ENCODE measurements around the gene VAPA.

The VAPA gene

GRCh38 chr18:9994701-9995235, 81.0 kb downstream of the VAPA start:
- Histone ChIP-seq H3K4me1 (ENCODE audit: control insufficient read depth, insufficient read depth, low read length) (peaks cover 10% of the 10 kb centered on the region), H3K36me3 (ENCODE audit: control insufficient read depth, insufficient read depth, low read length, severe bottlenecking) (no peaks in the 10 kb centered on the region), H3K4me3 (ENCODE audit: low read length) (no peak overlapping the region), H3K9me3 (ENCODE audit: control insufficient read depth, low read length) (peaks cover 18% of the 10 kb centered on the region), H3K9ac (ENCODE audit: low read length) (no peak overlapping the region), H3K27me3 (replicated peaks; ENCODE audit: control insufficient read depth, insufficient read depth, low read length) (peaks cover 9% of the 10 kb centered on the region)
- DNase-seq (ENCODE audit: low read depth) = no peak

- Histone ChIP-seq H3K4me1 (ENCODE audit: control insufficient read depth, insufficient read depth, low read length) (peaks cover 10% of the 10 kb centered on the region), H3K27me3 (replicated peaks; ENCODE audit: control insufficient read depth, insufficient read depth, low read length) (peaks cover 9% of the 10 kb centered on the region), H3K9ac (ENCODE audit: low read length) (no peak overlapping the region), H3K36me3 (ENCODE audit: control insufficient read depth, insufficient read depth, low read length, severe bottlenecking) (no peaks in the 10 kb centered on the region), H3K4me3 (ENCODE audit: low read length) (no peak overlapping the region), H3K9me3 (ENCODE audit: control insufficient read depth, low read length) (peaks cover 21% of the 10 kb centered on the region)
- no peak for DNase-seq (ENCODE audit: low read depth)
These were observed 81.8 kb downstream of the VAPA start for GRCh38 chr18:9995631-9996030.

- no peak for DNase-seq (ENCODE audit: low read depth)
- no peaks in the 10 kb centered on the region for H3K36me3 ChIP-seq (ENCODE audit: control insufficient read depth, insufficient read depth, low read length, severe bottlenecking)
- H3K4me3 ChIP-seq (ENCODE audit: low read length) = no peak overlapping the region
- peaks cover 10% of the 10 kb centered on the region for H3K4me1 ChIP-seq (ENCODE audit: control insufficient read depth, insufficient read depth, low read length)
- H3K9ac ChIP-seq (ENCODE audit: low read length) = no peak overlapping the region
- H3K9me3 ChIP-seq (ENCODE audit: control insufficient read depth, low read length) = peaks cover 21% of the 10 kb centered on the region
- H3K27me3 ChIP-seq (replicated peaks; ENCODE audit: control insufficient read depth, insufficient read depth, low read length) = peaks cover 9% of the 10 kb centered on the region
These were observed 82.3 kb downstream of the VAPA start for GRCh38 chr18:9996094-9996493.

- Histone ChIP-seq H3K4me3 (ENCODE audit: low read length) (no peak overlapping the region), H3K36me3 (ENCODE audit: control insufficient read depth, insufficient read depth, low read length, severe bottlenecking) (no peaks in the 10 kb centered on the region), H3K4me1 (ENCODE audit: control insufficient read depth, insufficient read depth, low read length) (peaks cover 3% of the 10 kb centered on the region), H3K9ac (ENCODE audit: low read length) (no peak overlapping the region), H3K27me3 (replicated peaks; ENCODE audit: control insufficient read depth, insufficient read depth, low read length) (peaks cover 5% of the 10 kb centered on the region), H3K9me3 (ENCODE audit: control insufficient read depth, low read length) (peaks cover 21% of the 10 kb centered on the region)
- no peak for DNase-seq (ENCODE audit: low read depth)
These were observed 83.9 kb downstream of the VAPA start for GRCh38 chr18:9997711-9998110.

GRCh38 chr18:9998330-9998729, 84.5 kb downstream of the VAPA start:
- no peak for DNase-seq (ENCODE audit: low read depth)
- no peak overlapping the region for H3K4me3 ChIP-seq (ENCODE audit: low read length)
- no peaks in the 10 kb centered on the region for H3K4me1 ChIP-seq (ENCODE audit: control insufficient read depth, insufficient read depth, low read length)
- no peaks in the 10 kb centered on the region for H3K36me3 ChIP-seq (ENCODE audit: control insufficient read depth, insufficient read depth, low read length, severe bottlenecking)
- no peak overlapping the region for H3K9ac ChIP-seq (ENCODE audit: low read length)
- H3K9me3 ChIP-seq (ENCODE audit: control insufficient read depth, low read length) = peaks cover 21% of the 10 kb centered on the region
- peaks cover 5% of the 10 kb centered on the region for H3K27me3 ChIP-seq (replicated peaks; ENCODE audit: control insufficient read depth, insufficient read depth, low read length)

GRCh38 chr18:10002280-10002679, 88.5 kb downstream of the VAPA start:
- Histone ChIP-seq H3K36me3 (ENCODE audit: control insufficient read depth, insufficient read depth, low read length, severe bottlenecking) (no peaks in the 10 kb centered on the region), H3K4me1 (ENCODE audit: control insufficient read depth, insufficient read depth, low read length) (peaks cover 5% of the 10 kb centered on the region), H3K27me3 (replicated peaks; ENCODE audit: control insufficient read depth, insufficient read depth, low read length) (no peaks in the 10 kb centered on the region), H3K4me3 (ENCODE audit: low read length) (no peak overlapping the region), H3K9me3 (ENCODE audit: control insufficient read depth, low read length) (peaks cover 21% of the 10 kb centered on the region), H3K9ac (ENCODE audit: low read length) (no peak overlapping the region)
- no peak for DNase-seq (ENCODE audit: low read depth)

- H3K4me3 ChIP-seq (ENCODE audit: low read length) = no peak overlapping the region
- DNase-seq (ENCODE audit: low read depth) = no peak
- no peaks in the 10 kb centered on the region for H3K36me3 ChIP-seq (ENCODE audit: control insufficient read depth, insufficient read depth, low read length, severe bottlenecking)
- no peak overlapping the region for H3K9ac ChIP-seq (ENCODE audit: low read length)
- H3K27me3 ChIP-seq (replicated peaks; ENCODE audit: control insufficient read depth, insufficient read depth, low read length) = no peaks in the 10 kb centered on the region
- H3K4me1 ChIP-seq (ENCODE audit: control insufficient read depth, insufficient read depth, low read length) = peaks cover 5% of the 10 kb centered on the region
- H3K9me3 ChIP-seq (ENCODE audit: control insufficient read depth, low read length) = peaks cover 18% of the 10 kb centered on the region
These were observed 89.5 kb downstream of the VAPA start for GRCh38 chr18:10003281-10003680.

- Histone ChIP-seq H3K4me1 (ENCODE audit: control insufficient read depth, insufficient read depth, low read length) (peaks cover 5% of the 10 kb centered on the region), H3K27me3 (replicated peaks; ENCODE audit: control insufficient read depth, insufficient read depth, low read length) (no peaks in the 10 kb centered on the region), H3K9me3 (ENCODE audit: control insufficient read depth, low read length) (peaks cover 13% of the 10 kb centered on the region), H3K4me3 (ENCODE audit: low read length) (no peak overlapping the region), H3K9ac (ENCODE audit: low read length) (no peak overlapping the region), H3K36me3 (ENCODE audit: control insufficient read depth, insufficient read depth, low read length, severe bottlenecking) (no peaks in the 10 kb centered on the region)
- DNase-seq (ENCODE audit: low read depth) = no peak
These were observed 90.0 kb downstream of the VAPA start for GRCh38 chr18:10003866-10004265.

- no peaks in the 10 kb centered on the region for H3K36me3 ChIP-seq (ENCODE audit: control insufficient read depth, insufficient read depth, low read length, severe bottlenecking)
- H3K9ac ChIP-seq (ENCODE audit: low read length) = peak overlapping the region; percentile 4
- DNase-seq (ENCODE audit: low read depth) = peak; percentile 75
- no peaks in the 10 kb centered on the region for H3K9me3 ChIP-seq (ENCODE audit: control insufficient read depth, low read length)
- no peaks in the 10 kb centered on the region for H3K27me3 ChIP-seq (replicated peaks; ENCODE audit: control insufficient read depth, insufficient read depth, low read length)
- H3K4me1 ChIP-seq (ENCODE audit: control insufficient read depth, insufficient read depth, low read length) = peaks cover 23% of the 10 kb centered on the region
- no peak overlapping the region for H3K4me3 ChIP-seq (ENCODE audit: low read length)
These were observed 92.6 kb downstream of the VAPA start for GRCh38 chr18:10006311-10006893.

GRCh38 chr18:10008006-10008647, 94.3 kb downstream of the VAPA start:
- Histone ChIP-seq H3K36me3 (ENCODE audit: control insufficient read depth, insufficient read depth, low read length, severe bottlenecking) (no peaks in the 10 kb centered on the region), H3K27me3 (replicated peaks; ENCODE audit: control insufficient read depth, insufficient read depth, low read length) (no peaks in the 10 kb centered on the region), H3K4me3 (ENCODE audit: low read length) (no peak overlapping the region), H3K9ac (ENCODE audit: low read length) (no peak overlapping the region), H3K4me1 (ENCODE audit: control insufficient read depth, insufficient read depth, low read length) (peaks cover 25% of the 10 kb centered on the region), H3K9me3 (ENCODE audit: control insufficient read depth, low read length) (no peaks in the 10 kb centered on the region)
- DNase-seq (ENCODE audit: low read depth) = no peak
